Activated CD4-positive, alpha-beta T cell treated with anti-CD3 and anti-CD28 coated beads, Interleukin-2, amount 50 U/mL, for 48 hours (primary cell): Measurements from ENCODE around the gene COQ8B.
"Not testable (repeated sequence)": the region's sequence is repeated elsewhere in the genome, so short reads cannot be mapped to it uniquely, and the experiment has no call there.

Source experiments
- DNase-seq, 2 experiments: peaks; one replicate each; pipeline ENCODE4 v3.0.0-alpha.2; 2020

COQ8B gene

DNA sequence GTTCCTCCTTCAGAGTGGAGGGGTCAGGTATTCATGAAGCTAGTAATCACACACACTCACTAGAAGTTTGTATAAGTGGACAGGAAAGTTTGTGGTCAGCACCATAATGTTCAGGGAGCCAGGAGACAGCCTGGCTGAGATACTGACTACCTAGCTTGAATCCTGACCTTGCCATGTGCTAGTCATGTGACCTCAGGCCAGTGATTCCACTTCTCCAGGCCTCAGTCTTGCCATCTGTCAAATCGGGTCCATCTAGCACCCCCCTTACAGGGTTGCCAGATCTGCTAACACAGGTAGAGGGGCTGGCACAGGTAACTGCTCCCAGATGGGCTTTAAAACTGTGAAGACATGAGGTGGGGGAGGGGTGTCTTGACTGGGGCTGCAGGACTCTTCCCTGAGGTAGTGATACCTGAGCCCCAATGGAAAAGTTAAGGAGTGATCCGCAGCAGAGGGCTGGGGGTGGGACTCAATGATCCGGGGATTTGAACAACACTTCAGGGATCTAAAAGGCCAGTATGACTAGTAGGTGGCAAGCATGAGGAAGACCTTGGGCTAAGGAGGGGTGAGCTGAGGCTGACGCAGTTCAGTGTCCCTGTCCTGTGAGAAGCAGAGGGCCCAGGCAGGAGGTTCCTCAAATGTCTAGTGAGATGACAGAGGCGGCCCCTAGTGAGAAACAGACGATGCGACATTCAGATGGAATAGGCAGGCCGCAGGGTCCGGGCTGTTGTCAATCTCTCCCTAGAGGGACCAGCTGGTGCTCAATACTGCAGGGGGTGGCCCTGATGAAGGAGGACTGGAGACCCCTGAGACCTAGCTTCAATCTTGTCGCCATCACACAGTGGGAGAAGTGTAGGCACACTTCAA is 25.1 kb upstream of the COQ8B start:
- no peak for DNase-seq

- DNase-seq: no peak
Measured at GRCh38 chr19:40740747-40741146, 24.1 kb upstream of the COQ8B start.

- DNase-seq: no peak
Measured at GRCh38 chr19:40739871-40740703, 23.4 kb upstream of the COQ8B start.

- no peak for DNase-seq
Measured at GRCh38 chr19:40739030-40739839, 22.5 kb upstream of the COQ8B start.

- DNase-seq: no peak
Measured at GRCh38 chr19:40737102-40737644, 20.5 kb upstream of the COQ8B start.

DNA sequence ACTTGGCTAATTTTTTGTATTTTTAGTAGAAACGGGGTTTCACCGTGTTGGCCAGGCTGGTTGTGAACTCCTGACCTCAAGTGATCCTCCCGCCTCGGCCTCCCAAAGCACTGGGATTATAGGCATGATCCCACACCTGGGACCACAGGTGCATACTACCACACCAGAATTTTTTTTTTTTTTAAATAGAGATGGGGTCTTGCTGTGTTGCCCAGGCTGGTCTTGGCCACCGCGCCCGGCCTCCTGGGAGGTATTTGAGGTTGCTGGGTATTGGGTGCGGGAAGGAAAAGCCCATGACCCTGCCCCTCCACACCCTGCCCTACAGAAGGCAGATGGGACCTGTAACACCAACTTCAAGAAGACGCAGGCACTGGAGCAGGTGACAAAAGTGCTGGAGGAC is 20.0 kb upstream of the COQ8B start:
- no peak for DNase-seq

GRCh38 chr19:40735013-40735771 is 18.5 kb upstream of the COQ8B start:
- no peak for DNase-seq

DNA sequence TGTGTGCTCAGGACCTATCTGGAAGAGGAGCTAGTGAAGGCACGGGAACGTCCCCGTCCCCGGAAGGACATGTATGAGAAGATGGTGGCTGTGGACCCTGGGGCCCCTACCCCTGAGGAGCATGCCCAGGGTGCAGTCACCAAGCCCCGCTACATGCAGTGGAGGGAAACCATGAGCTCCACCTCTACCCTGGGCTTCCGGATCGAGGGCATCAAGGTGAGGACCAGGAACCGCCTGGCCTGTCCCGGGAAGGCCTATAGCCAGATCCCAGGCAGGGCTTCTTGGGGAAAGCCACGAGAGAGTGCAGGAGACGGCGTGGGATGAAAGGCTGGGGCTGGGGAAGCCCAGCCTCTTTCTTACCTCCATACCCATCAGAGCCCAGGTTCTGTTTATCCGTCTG is 16.5 kb upstream of the COQ8B start:
- no peak for DNase-seq

DNA sequence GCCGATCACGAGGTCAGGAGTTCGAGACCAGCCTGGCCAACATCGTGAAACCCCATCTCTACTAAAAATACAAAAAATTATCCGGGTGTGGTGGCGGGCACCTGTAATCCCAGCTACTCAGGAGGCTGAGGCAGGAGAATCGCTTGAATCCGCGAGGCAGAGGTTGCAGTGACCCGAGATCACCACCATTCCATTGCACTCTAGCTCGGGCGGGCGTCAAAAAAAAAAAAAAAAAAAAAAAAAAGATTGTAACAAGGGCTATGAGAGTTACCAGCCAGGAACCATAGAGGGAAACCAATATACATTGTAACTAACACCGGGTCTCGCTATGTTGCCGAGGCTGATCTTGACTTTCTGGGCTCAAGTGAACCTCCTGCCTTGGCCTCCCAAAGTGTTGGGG is 15.6 kb upstream of the COQ8B start:
- not testable (repeated sequence) for DNase-seq

- not testable (repeated sequence) for DNase-seq
Measured at GRCh38 chr19:40730065-40730464, 13.4 kb upstream of the COQ8B start.

- DNase-seq: no peak
Measured at GRCh38 chr19:40726279-40726678, 9.6 kb upstream of the COQ8B start.

GRCh38 chr19:40724855-40725254 is 8.2 kb upstream of the COQ8B start:
- DNase-seq: no peak

- no peak for DNase-seq
Measured at GRCh38 chr19:40724315-40724714, 7.6 kb upstream of the COQ8B start.

- DNase-seq: no peak
Measured at GRCh38 chr19:40723661-40724254, 7.1 kb upstream of the COQ8B start.

- no peak for DNase-seq
Measured at GRCh38 chr19:40721936-40722661, 5.4 kb upstream of the COQ8B start.

DNA sequence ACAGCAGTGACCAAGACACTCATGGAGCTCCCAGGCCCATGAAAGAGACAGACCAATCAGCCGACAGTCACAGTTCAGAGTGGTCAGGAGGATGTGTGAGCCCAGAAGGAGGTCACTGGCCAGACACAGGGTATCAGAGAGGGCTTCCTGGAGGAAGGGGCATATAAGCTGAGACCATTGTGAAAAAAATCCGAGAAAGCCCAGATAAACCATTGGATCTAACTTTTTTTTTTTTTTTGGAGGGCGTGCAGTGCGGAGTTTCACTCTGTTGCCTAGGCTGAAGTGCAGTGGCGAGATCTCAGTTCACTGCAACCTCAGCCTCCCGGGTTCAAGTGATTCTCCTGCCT is 4.4 kb upstream of the COQ8B start:
- DNase-seq: no peak

- DNase-seq: no peak
Measured at GRCh38 chr19:40719414-40719894, 2.8 kb upstream of the COQ8B start.

DNA sequence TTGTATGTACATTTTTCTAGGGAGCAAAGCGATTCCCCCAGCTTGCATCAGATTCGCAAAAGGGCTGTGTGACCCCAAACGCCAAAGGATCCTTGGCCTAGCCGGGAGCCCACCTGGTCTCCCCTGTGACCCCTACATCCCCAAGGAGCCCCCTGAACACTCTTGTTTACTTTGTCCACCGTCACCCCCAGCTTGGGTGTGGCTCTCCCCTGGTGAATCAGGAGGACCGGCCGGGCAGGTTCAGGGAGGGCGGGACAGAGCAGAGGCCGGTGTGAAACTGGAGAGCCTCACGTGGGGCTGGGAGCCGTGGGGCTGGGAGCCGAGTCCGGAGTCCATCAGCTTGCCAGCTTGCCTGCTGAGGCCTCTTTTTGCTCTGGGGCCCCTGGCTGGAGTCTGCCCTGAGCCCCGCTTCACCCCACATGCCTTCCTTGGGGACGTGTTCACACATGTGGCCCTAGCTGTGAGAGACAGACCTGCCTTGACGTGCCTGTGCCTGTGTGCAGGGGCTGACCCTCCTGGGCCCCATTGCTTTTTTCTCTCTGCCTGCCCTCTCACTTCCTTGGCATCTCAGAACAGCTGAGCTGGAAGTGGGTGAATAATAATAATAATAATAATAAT is 2.2 kb upstream of the COQ8B start:
- DNase-seq: peak in 1 of 2 experiments; percentile 25

GRCh38 chr19:40717880-40718773 is 1.4 kb upstream of the COQ8B start:
- DNase-seq: no peak
